MM.1S (cell line): ENCODE measurements around the gene LCMT1.

Source experiments
- DNase-seq: peaks from one replicate; pipeline ENCODE4 v3.0.0-alpha.2; 2015
- H2AFZ ChIP-seq: fragments of 300-600 bp; sonication (generic); 2 replicates; pipeline ENCODE4 v1.6.0; 2016; ENCODE audit warnings: antibody characterized with exemption, low read length
- H3F3A ChIP-seq: fragments of 300-600 bp; sonication (generic); 2 replicates; pipeline ENCODE4 v1.6.1; 2016; ENCODE audit warnings: mild to moderate bottlenecking, antibody characterized with exemption, low read length, moderate library complexity, mixed read lengths; ENCODE audit not compliant: insufficient read depth
- H3K27ac ChIP-seq: fragments of 300-600 bp; sonication (generic); 2 replicates; pipeline ENCODE4 v1.5.1; 2016; ENCODE audit warnings: mild to moderate bottlenecking, low read length
- H3K27me3 ChIP-seq: fragments of 300-600 bp; sonication (generic); replicated peaks from 2 replicates; pipeline ENCODE4 v1.6.0; 2016; ENCODE audit warnings: low read length; ENCODE audit not compliant: insufficient read depth
- H3K36me3 ChIP-seq: fragments of 300-600 bp; sonication (generic); replicated peaks from 2 replicates; pipeline ENCODE4 v1.6.1; 2016; ENCODE audit warnings: mild to moderate bottlenecking, low read length, mixed read lengths; ENCODE audit not compliant: insufficient read depth
- H3K4me1 ChIP-seq: fragments of 300-600 bp; sonication (generic); 2 replicates; pipeline ENCODE4 v1.6.1; 2016; ENCODE audit warnings: low read length, mixed read lengths
- H3K4me2 ChIP-seq: fragments of 300-600 bp; sonication (generic); 2 replicates; pipeline ENCODE4 v1.6.0; 2016; ENCODE audit warnings: low read depth, low read length
- H3K4me3 ChIP-seq: fragments of 300-600 bp; sonication (generic); 2 replicates; pipeline ENCODE4 v1.5.1; 2016; ENCODE audit warnings: low read length, mixed read lengths
- H3K79me2 ChIP-seq: fragments of 300-600 bp; sonication (generic); 2 replicates; pipeline ENCODE4 v1.6.1; 2016; ENCODE audit warnings: mixed run types, low read length, mixed read lengths
- H3K9ac ChIP-seq: fragments of 300-600 bp; sonication (generic); 2 replicates; pipeline ENCODE4 v1.6.1; 2016; ENCODE audit warnings: low read length, mixed read lengths
- H3K9me2 ChIP-seq: fragments of 300-600 bp; sonication (generic); replicated peaks from 2 replicates; pipeline ENCODE4 v1.6.1; 2016; ENCODE audit warnings: mild to moderate bottlenecking, low read length, mixed read lengths; ENCODE audit not compliant: insufficient read depth
- H3K9me3 ChIP-seq: fragments of 300-600 bp; sonication (generic); replicated peaks from 2 replicates; pipeline ENCODE4 v1.6.1; 2016; ENCODE audit warnings: mild to moderate bottlenecking, low read length, mixed read lengths; ENCODE audit not compliant: insufficient read depth
- H4K20me1 ChIP-seq: fragments of 300-600 bp; sonication (generic); 2 replicates; pipeline ENCODE4 v1.6.1; 2016; ENCODE audit warnings: mild to moderate bottlenecking, low read length, moderate library complexity, mixed read lengths; ENCODE audit not compliant: insufficient read depth
- EZH2 ChIP-seq: fragments of 300-600 bp; sonication (generic); optimal IDR thresholded peaks from 2 replicates; pipeline ENCODE3; 2017; ENCODE audit warnings: low read depth, mild to moderate bottlenecking, antibody characterized with exemption, low read length, mixed read lengths
- EZH2phosphoT487 ChIP-seq: fragments of 300-600 bp; sonication (generic); IDR thresholded peaks from 2 replicates; pipeline ENCODE4 v1.6.1; 2018; ENCODE audit warnings: antibody characterized with exemption, low read length
- TF ChIP-seq, protein P1 (sequence below): fragments of 300-600 bp; sonication (generic); IDR thresholded peaks from 2 replicates; pipeline ENCODE4 v1.5.1; 2016; ENCODE audit warnings: antibody characterized with exemption, low read length, mixed read lengths

LCMT1 gene

DNA sequence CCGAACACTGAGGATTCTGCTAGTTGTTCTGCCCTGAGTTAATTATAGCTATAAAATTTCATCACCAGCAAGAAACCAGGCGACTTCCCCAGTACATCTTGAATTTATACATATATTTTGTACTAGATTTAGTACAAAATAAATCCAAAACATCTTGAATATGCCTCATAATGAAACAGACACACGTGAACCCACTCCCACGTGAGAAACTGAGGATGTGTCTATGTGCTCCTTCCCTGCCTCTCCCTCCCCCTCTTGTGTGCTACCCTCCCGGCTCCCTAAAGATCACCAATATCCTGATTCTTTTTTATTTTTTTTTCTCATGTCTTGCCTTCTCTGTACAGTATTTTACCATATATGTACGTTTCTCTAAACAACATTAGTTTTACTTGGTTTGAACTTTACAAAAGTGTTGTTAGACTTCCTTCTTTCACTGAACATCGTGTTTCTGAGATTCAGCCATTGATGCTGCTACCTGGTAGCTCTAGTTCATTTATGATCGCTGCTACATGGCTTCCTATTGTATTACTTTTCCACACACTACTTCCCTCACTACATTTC is 1.1 kb upstream of the LCMT1 start:
- H2AFZ ChIP-seq: peak overlapping the region; percentile 98
- peaks cover 20% of the 10 kb centered on the region; the same call in 1 of the 2 replicates for H3K4me1 ChIP-seq
- no peak for TF ChIP-seq EZH2
- TF ChIP-seq, protein P1, sequence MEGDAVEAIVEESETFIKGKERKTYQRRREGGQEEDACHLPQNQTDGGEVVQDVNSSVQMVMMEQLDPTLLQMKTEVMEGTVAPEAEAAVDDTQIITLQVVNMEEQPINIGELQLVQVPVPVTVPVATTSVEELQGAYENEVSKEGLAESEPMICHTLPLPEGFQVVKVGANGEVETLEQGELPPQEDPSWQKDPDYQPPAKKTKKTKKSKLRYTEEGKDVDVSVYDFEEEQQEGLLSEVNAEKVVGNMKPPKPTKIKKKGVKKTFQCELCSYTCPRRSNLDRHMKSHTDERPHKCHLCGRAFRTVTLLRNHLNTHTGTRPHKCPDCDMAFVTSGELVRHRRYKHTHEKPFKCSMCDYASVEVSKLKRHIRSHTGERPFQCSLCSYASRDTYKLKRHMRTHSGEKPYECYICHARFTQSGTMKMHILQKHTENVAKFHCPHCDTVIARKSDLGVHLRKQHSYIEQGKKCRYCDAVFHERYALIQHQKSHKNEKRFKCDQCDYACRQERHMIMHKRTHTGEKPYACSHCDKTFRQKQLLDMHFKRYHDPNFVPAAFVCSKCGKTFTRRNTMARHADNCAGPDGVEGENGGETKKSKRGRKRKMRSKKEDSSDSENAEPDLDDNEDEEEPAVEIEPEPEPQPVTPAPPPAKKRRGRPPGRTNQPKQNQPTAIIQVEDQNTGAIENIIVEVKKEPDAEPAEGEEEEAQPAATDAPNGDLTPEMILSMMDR: no peak
- no peak for TF ChIP-seq EZH2phosphoT487

DNA sequence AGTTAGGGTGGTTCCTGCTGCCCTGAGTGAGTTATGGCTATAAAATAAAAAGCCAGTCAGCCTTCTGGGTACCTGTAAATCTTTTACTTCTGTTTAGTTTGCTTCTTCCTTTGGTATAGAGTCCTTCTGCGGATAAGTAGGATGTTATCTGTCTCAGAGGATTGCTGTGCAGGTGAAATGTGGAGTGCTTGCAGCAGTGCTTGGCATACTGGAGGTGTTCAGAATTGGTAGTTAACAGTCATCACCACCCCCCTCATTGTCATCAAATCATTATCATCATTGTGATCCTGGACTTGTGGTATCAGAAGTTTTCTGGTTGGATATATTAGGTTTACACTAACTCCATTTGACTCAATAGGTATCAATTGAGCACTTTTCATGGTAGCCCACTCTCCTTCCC is 2.6 kb downstream of the LCMT1 start:
- Histone ChIP-seq H4K20me1 (no peaks in the 10 kb centered on the region), H3K27ac (no peak overlapping the region), H3K79me2 (peaks cover 67% of the 10 kb centered on the region), H3K9me3 (no peaks in the 10 kb centered on the region), H3K9me2 (no peaks in the 10 kb centered on the region), H3K4me1 (peaks cover 9% of the 10 kb centered on the region; the same call in 1 of the 2 replicates), H3K4me3 (no peak overlapping the region), H2AFZ (no peak overlapping the region), H3F3A (0 out of 2 replicates have a peak, but pooled peaks cover 3% of the 10 kb centered on the region), H3K4me2 (no peak overlapping the region), H3K36me3 (no peaks in the 10 kb centered on the region), H3K9ac (no peak overlapping the region), H3K27me3 (no peaks in the 10 kb centered on the region)
- TF ChIP-seq EZH2: no peak
- TF ChIP-seq EZH2phosphoT487: no peak
- TF ChIP-seq, protein P1: no peak
- DNase-seq: no peak

More for the DNA sequence above, 1.1 kb upstream of the LCMT1 start:
- Histone ChIP-seq H3K4me2 (peak overlapping the region; percentile 80), H3K27me3 (no peaks in the 10 kb centered on the region), H3K4me3 (peak overlapping the region; percentile 99), H3K36me3 (no peaks in the 10 kb centered on the region), H3K9ac (peak overlapping the region; percentile 74; the same call in 1 of the 2 replicates), H3K79me2 (peaks cover 37% of the 10 kb centered on the region), H3K27ac (peak overlapping the region; percentile 58; the same call in 1 of the 2 replicates), H4K20me1 (no peaks in the 10 kb centered on the region), H3K9me3 (no peaks in the 10 kb centered on the region), H3F3A (0 out of 2 replicates have a peak, but pooled peaks cover 7% of the 10 kb centered on the region), H3K9me2 (no peaks in the 10 kb centered on the region)
- DNase-seq: no peak

- Histone ChIP-seq H4K20me1 (no peaks in the 10 kb centered on the region), H3K9ac (no peak overlapping the region), H3K36me3 (no peaks in the 10 kb centered on the region), H3K9me3 (no peaks in the 10 kb centered on the region), H3K4me2 (no peak overlapping the region), H3F3A (no peaks in the 10 kb centered on the region), H3K79me2 (peaks cover 54% of the 10 kb centered on the region), H2AFZ (no peak overlapping the region), H3K4me1 (no peaks in the 10 kb centered on the region), H3K27ac (no peak overlapping the region), H3K9me2 (no peaks in the 10 kb centered on the region), H3K27me3 (no peaks in the 10 kb centered on the region), H3K4me3 (no peak overlapping the region)
- no peak for TF ChIP-seq EZH2
- TF ChIP-seq, protein P1: no peak
- no peak for TF ChIP-seq EZH2phosphoT487
- DNase-seq: no peak
Measured at GRCh38 chr16:25118851-25119578, 7.5 kb downstream of the LCMT1 start.
